Mucosa of gallbladder (tissue), 1 donor: ENCODE data around the gene KRT222. TPM values are rescaled to one million over a fixed set of nuclear protein-coding genes. Genes with fewer than 3 reads are reported as not detected.

Experiments
- DNase-seq: peaks from one replicate; pipeline ENCODE4 v3.0.0-alpha.2; 2020; ENCODE audit warnings: low spot score
- total RNA-seq: library from RNA; stranded (reverse); gene quantifications from one replicate; pipeline ENCODE4 v1.2.1, GENCODE V29; 2021
- donor health status: DM: no; HTN: no; CAD: no.

KRT222 gene
- total RNA-seq, 1 donor from 2014 or later = 12.7 TPM

DNA sequence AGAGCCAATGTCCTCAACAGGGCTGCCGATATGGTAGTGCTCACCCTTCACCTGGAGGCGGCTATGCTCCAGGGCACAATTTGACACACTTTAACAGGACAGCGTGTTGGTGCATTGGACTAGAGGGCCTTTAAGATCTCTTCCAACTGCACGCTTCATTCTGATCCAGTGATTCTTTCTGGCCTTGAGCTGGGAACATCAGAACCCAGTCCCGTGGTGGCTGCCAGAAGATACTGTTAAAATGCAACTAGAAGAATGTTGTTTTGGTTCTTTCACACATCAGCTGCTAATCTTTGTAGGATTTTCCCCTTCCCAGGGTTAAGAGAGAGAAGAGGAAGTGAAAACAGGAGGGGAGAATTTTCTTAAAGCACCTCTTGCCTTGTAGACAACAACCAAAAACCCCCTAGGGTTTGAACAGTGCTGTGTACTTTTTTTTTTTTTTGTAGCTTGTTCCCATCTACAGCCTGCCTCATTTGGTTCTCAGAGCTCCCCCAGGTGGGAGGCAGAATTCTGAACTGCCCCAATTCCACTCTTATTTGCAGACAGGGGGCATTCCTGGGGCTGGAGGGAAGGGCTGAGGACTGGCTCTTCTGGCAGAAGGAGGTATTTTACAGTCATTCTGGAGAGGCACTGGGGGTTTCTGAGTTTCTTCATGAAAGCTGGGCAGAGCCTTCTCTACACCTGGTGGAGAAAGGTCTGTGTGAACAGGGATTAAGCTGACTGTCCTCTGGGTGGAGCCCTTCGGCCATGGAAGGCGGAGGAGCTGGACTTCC is 49.7 kb downstream of the KRT222 start:
- peak; percentile 53 for DNase-seq

DNA sequence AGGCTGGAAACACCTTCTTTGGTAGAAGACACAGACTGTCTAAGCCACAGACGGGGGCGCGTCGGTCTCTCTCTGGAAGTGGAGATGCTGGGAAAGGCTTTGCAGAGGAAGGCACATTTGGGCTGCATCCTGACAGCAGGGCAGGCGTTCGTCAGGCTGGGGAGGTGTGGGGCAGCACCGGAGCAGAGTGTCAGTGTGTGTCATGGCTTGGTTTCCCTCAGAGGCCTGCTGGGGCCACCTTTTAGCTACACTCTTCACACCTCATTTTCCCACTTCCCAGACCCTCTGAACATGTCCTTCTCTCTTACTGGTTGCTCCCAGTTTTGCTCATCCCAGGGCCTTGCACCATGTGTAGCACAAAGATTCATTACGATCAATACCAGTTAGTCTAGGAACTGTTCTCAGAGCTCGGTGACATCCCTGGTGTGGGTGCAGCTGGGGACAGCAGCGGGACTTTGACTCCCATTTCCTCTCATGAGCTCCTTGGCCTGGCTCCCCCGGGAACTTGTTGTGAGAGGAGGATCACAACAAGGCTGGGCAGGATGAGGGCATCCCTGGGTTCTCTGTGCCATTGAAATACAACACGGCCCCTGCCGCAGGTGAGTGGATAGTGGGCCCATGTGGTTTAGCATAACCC is 50.4 kb downstream of the KRT222 start:
- no peak for DNase-seq

DNA sequence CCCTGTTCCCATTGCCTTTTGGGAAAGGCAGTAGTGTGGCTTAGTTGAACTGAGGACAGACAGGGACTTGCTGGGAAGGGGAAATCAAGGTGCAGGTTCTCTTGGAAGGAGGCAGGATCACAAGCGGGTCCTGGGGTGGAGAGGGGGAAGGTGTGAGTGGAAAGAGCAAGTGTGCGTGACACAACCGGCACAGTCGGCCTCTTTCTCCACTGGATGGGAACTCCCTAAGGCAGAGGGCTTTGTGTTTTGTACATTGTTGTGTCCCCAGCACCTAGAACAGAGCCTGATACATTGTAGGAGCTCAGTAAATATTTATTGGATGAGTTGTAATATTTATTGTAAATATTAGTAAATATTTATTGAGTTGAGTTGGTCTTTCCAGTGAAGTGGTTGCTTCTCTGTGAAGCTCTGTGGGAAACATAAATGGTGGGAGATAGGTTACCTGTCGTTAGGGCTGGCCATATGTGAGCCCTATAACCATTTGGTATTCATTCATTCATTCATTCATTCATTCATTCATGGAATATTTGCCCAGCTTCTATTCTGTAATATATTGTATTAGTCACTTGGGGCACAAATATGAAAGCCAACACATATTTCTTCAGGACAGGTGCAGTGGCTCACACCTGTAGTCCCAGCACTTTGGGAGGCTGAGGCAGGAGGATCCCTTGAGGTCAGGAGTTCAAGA is 51.4 kb downstream of the KRT222 start:
- no peak for DNase-seq

DNA sequence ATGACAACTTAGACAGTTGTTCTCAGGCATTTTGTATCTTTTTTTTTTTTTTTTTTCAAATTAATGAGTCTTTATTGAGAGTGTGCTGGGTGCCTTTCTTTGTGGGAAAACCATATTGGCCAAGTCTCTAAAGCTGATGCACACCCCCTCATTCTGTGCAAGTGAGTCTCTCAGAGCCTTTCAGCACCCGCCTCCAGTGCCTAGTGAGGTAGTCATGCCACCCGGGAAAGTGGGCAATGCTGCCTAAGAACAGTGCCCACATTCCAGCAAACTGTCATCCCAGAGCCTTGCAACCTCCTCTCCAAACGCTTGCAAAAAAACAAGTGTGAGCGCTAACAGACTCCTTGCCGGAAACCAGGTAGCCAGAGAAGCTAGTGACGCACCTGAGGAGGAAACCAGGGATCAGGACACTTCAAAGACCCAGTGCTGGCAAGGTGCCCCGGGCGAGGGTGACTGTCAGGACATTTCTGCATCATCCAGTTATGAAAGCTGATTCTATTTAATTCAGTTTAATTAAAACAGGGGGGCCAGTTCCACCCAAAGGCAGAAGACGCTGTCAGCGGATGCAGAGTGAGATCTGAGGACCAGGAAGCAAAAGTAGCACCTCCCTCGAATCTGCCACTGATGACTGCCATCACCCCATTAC is 52.3 kb downstream of the KRT222 start:
- DNase-seq = no peak

DNA sequence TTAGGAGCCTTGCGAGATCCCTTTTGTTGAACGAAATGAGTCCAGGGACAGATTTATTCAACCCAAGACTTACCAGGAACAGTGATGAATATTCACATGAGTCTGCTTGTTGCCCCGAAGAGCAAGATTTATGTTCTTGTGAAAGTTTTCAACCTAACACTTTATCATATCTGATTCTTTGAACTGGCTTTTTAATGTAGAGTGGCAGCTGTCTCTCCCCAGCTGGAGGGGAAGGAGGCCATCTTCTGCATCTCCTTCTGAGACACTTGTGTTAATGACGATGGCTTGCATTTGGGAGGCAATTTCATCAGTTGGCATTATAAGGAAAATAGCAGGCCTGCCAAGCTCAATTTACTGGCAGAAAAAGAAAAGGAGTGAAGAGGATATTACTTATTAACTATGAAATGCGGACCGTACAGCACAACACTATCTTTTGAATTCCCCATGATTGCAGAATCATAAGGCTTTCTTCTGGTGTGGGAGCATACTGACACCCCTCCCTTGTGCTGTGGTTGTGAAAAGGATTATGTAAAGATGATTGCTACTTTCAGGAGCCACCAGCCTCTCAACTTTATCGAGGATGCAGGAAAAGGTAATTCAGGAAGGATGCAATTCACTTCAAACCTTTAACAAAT is 53.0 kb downstream of the KRT222 start:
- no peak for DNase-seq

DNA sequence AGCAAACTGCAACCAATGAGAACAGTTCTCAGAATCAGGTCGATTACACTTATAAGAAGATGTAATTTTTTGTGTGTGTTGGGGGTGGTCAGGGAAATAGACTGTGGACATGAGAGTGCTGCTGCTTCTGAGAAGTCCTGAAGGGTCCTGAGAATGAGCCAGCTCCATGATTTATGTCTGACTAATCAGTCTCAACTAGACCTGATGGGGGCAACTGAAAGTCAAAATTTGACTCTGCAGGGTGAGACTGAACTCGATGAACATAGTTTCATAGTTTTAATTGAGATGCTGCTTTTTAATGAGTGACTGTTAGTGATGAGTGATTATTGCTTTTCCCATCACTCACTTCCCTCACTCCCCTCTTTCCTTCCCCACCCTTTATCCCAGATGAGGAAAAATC is 54.6 kb downstream of the KRT222 start:
- DNase-seq = no peak

DNA sequence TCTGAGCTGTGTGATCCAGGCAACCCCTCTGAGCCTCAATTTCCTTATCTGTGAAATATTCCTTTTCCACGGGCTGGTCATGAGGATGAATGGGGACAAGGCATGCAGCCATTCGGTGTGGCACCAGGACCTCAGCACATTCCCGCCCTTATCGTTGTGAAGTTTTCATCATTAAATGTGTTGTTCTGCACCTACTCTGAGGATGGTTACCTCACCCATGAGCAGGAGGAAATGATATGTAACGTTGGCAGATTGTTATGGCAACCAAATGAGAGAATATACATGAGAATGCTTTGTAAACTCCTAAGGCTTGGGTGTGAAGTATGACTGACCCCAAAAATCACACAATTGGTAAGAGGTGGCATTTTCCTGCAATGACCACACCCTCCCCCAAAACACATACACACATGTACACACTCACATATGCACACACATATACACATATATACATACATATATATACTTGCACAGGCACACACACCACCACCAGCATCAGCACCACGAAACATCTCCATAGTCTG is 56.9 kb downstream of the KRT222 start:
- DNase-seq = no peak

DNA sequence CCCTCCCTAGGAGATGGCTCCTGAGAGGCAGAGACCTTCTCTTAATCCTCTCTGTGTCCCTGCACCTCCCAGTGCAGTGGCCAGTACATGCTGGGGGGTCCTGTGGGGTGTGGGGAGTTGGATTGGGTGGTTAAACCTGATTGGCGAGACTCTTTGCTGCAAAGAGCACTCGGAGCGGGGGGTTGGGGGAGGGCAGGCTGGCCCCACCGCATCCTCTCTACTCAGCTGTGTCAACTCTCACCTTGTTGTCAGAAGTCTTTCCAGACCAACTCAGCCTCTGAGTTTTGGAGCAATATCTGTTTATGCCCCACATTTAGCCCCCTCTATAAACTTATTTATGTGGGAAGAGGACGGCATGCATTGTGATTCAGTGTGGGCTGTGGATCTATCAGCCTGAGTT is 57.3 kb downstream of the KRT222 start:
- DNase-seq = no peak

DNA sequence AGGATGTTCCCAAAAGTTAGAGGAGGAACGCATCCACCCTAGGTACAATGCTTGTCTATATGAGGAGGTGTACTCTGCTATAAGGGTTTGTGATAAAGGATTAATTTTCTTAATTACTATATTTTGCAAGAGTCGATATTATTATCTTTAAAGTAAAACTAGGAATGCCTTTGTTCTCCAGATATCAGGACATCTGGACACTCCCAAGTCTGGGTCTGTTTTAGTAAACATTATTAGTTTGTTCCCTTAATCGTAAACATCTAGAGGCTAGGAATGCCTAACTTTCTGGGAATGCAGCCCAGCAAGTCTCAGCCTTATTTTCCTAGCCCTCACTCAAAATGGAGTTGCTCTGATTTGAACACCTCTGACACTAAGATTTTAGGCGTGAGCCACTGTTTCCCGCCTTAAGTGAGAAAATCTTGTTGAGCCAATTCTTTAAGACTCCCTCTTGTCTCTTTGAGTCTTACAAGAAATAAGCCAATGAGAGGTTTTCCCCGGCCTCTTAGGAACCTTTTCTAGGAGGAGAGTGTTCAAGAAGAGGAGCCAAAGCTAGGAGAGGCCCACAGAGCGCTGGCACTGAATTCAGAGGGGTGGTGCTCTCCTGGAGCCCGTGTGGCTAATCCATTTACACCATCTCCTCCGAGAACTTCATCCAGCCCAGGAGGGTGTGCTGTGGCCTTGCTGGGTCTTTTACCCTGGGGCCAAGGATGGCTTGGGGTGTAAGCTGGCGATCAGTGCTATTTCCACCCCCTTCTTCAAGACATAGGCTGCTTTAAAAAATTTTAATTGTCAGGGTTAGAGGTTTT is 58.2 kb downstream of the KRT222 start:
- no peak for DNase-seq

DNA sequence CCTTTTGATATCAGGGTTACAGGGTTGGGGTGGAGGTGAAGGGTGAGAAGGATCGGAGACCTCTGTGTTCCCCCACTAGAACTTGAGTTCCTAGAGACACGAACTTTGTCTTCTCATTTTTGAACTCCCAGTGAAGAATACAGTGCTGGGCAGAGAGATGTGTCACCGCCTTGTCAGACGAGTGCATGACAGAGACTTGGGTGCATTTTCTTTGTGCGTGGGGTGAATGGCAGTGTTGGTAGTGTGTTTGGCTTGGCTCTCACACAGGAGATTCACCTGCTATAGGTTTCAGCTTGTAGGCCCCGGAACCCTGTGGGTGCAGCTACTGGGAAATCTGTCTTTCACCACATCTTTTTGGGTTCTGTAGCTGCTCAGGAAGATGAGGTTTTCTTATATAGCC is 59.7 kb downstream of the KRT222 start:
- DNase-seq = no peak

Other genes starting within 250 kb of the KRT222 start
- gene TOP2A, start 247.3 kb downstream of the KRT222 start, total RNA-seq = 5.2 TPM
- gene IGFBP4, start 221.7 kb downstream of the KRT222 start, total RNA-seq = 351 TPM
- 0.23 TPM for gene TNS4, start 163.6 kb downstream of the KRT222 start, total RNA-seq
- gene CCR7, start 99.7 kb downstream of the KRT222 start, total RNA-seq = 1.3 TPM
- 90.5 TPM for gene SMARCE1, start 17.4 kb downstream of the KRT222 start, total RNA-seq
- 0.17 TPM for gene KRT24, start 38.6 kb upstream of the KRT222 start, total RNA-seq
- gene KRT25, start 90.2 kb upstream of the KRT222 start, total RNA-seq = not detected
- not detected for gene KRT26, start 107.0 kb upstream of the KRT222 start, total RNA-seq
- gene KRT27, start 117.4 kb upstream of the KRT222 start, total RNA-seq = not detected
- gene KRT28, start 134.8 kb upstream of the KRT222 start, total RNA-seq = not detected
- 30.1 TPM for gene KRT10, start 157.4 kb upstream of the KRT222 start, total RNA-seq
- gene KRT12, start 202.0 kb upstream of the KRT222 start, total RNA-seq = not detected
- 0.32 TPM for gene KRT20, start 220.1 kb upstream of the KRT222 start, total RNA-seq